IPS-15b (cell line): ENCODE data around the gene SEMA3C.

Experiments used
- H3K27me3 ChIP-seq: one replicate; pipeline ENCODE4 v1.6.1; 2013; ENCODE audit warnings: low read length; ENCODE audit not compliant: control insufficient read depth, insufficient read depth
- H3K36me3 ChIP-seq: one replicate; pipeline ENCODE4 v1.6.1; 2013; ENCODE audit warnings: low read length; ENCODE audit not compliant: control insufficient read depth, insufficient read depth
- H3K4me1 ChIP-seq: one replicate; pipeline ENCODE4 v1.6.1; 2013; ENCODE audit warnings: mild to moderate bottlenecking, low read length; ENCODE audit not compliant: control insufficient read depth, insufficient read depth
- H3K4me3 ChIP-seq: one replicate; pipeline ENCODE4 v1.5.1; 2013; ENCODE audit warnings: low read depth, low read length
- H3K9ac ChIP-seq: one replicate; pipeline ENCODE4 v1.6.1; 2013; ENCODE audit warnings: low read depth, mild to moderate bottlenecking, low read length
- H3K9me3 ChIP-seq: one replicate; pipeline ENCODE4 v1.6.1; 2013; ENCODE audit warnings: mild to moderate bottlenecking, low read length; ENCODE audit not compliant: control insufficient read depth, insufficient read depth

Gene SEMA3C

GRCh38 chr7:80804589-80804988, 114.3 kb downstream of the SEMA3C start:
- H3K36me3 ChIP-seq = no peaks in the 10 kb centered on the region
- H3K4me1 ChIP-seq = no peaks in the 10 kb centered on the region
- H3K9ac ChIP-seq = no peak overlapping the region
- no peaks in the 10 kb centered on the region for H3K27me3 ChIP-seq
- H3K4me3 ChIP-seq = no peak overlapping the region
- H3K9me3 ChIP-seq = no peaks in the 10 kb centered on the region

- H3K27me3 ChIP-seq = no peaks in the 10 kb centered on the region
- H3K9ac ChIP-seq = no peak overlapping the region
- no peaks in the 10 kb centered on the region for H3K4me1 ChIP-seq
- no peaks in the 10 kb centered on the region for H3K36me3 ChIP-seq
- no peaks in the 10 kb centered on the region for H3K9me3 ChIP-seq
- no peak overlapping the region for H3K4me3 ChIP-seq
Observed at GRCh38 chr7:80802527-80802926, 116.3 kb downstream of the SEMA3C start.

DNA sequence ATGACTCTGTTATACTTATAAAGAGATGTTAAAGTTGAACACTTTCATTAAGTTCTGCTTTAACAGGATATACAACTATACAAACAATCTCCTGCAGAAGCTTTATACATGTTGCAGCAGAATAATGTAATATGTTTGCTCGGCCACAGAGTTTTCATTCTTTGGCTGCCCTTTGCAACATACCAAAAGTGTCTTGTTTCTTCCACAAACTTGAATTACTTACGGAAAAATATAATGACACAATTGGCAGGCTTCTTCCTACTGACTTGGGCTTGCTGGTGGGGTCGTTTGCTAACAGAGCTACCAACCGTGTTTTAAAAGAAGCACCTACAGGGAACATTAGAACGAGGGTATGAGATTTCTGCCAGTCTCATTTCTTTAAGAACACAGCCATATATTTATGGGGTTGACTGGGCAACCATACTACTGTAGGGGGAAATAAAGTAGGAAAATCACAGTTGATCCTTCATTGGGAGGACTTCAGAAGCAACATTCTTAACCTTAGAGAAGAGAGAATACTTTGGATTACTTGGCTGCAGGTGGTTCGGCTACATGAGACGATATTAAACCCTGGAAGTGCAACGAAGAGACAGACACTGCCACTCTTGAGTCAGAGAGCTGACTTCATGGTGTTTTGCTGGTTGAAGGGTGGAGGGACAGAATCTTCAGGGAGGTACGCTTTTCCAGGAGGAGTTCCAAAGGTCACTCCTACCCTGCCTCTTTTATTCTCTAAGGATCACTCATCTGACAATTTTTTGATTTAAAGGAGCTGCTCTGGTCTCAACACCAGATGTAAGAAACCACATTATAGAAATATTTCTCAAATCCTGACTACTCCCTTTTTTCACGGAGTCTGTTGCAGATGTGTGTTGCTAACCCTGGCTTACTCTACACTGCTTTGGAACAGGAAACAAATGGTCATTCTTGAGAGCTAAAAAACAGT, 123.9 kb downstream of the SEMA3C start:
- no peaks in the 10 kb centered on the region for H3K36me3 ChIP-seq
- no peaks in the 10 kb centered on the region for H3K4me1 ChIP-seq
- H3K9ac ChIP-seq = no peak overlapping the region
- no peaks in the 10 kb centered on the region for H3K9me3 ChIP-seq
- no peak overlapping the region for H3K4me3 ChIP-seq
- H3K27me3 ChIP-seq = no peaks in the 10 kb centered on the region

DNA sequence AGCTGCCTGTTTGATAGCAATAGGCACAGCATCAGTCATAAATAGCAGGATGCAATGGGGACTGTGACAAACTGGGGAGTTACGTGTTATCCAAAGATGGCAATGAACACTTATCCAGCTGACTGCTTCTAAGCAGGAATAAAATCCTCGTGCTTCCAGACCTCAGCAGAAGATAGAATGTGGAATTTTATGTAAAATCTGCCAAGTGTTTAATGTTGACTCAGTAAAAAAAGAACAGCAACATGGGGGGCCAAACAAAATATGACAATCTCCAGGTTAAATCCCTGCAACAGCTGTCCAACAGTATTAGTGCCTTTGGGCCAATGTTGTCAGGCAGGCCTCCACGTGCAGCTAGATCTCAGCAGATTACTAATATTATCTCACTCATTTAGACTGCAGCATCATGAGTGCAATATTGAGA, 127.3 kb downstream of the SEMA3C start:
- H3K9ac ChIP-seq = no peak overlapping the region
- no peak overlapping the region for H3K4me3 ChIP-seq
- no peaks in the 10 kb centered on the region for H3K27me3 ChIP-seq
- no peaks in the 10 kb centered on the region for H3K9me3 ChIP-seq
- H3K36me3 ChIP-seq = no peaks in the 10 kb centered on the region
- no peaks in the 10 kb centered on the region for H3K4me1 ChIP-seq

DNA sequence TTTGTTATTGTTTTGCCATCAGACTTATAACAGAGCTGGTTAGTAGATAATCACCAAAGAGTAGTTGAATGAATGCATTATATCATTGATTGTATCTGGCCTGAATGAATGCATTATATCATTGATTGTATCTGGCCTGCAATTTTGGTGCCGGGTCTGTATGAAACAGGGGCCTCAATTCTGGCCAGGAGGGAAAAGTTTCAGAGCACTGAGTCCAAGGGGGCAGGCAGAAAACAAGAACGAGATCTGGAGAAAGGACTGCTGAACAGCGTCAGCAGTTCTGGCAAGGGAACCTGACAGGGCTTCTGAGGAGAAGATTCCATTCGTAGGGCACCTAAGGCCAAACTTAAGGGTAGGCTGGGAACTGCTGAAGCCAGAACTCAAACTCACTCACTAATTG, 128.0 kb downstream of the SEMA3C start:
- Histone ChIP-seq H3K4me1 (no peaks in the 10 kb centered on the region), H3K27me3 (no peaks in the 10 kb centered on the region), H3K9ac (no peak overlapping the region), H3K9me3 (no peaks in the 10 kb centered on the region), H3K4me3 (no peak overlapping the region), H3K36me3 (no peaks in the 10 kb centered on the region)

GRCh38 chr7:80787721-80788120, 131.1 kb downstream of the SEMA3C start:
- Histone ChIP-seq H3K4me3 (no peak overlapping the region), H3K36me3 (no peaks in the 10 kb centered on the region), H3K9me3 (no peaks in the 10 kb centered on the region), H3K4me1 (no peaks in the 10 kb centered on the region), H3K27me3 (no peaks in the 10 kb centered on the region), H3K9ac (no peak overlapping the region)

DNA sequence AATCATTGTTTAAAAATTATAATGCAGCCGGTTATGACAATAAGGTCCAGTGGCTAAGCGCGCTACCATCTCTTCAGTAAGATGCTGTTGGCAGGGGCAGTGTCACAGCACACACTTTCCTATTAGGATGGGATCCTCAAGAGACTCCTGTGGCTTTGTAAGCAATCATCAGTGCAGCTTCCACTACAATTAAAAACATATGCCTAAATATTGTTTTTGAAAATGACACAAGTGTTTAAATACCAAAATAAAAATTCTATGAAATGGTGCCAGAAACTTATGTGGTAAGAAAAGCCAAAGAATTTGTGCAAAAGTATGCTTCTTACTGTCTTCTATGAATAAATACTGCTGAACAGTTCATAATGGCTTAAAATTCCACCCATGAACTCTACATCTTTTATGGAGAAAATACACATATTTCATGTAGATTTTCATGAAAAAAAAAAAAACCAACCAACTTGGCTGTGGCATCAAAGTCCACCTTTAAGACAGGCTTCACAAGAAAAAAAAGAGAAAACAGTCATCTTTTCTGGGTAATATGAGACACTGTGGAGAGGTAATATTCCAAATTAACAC, 132.8 kb downstream of the SEMA3C start:
- Histone ChIP-seq H3K27me3 (no peaks in the 10 kb centered on the region), H3K4me3 (no peak overlapping the region), H3K9ac (no peak overlapping the region), H3K36me3 (no peaks in the 10 kb centered on the region), H3K9me3 (no peaks in the 10 kb centered on the region), H3K4me1 (peaks cover 2% of the 10 kb centered on the region)

GRCh38 chr7:80785276-80785675, 133.6 kb downstream of the SEMA3C start:
- no peaks in the 10 kb centered on the region for H3K36me3 ChIP-seq
- no peak overlapping the region for H3K4me3 ChIP-seq
- no peak overlapping the region for H3K9ac ChIP-seq
- H3K4me1 ChIP-seq = peaks cover 5% of the 10 kb centered on the region
- H3K9me3 ChIP-seq = no peaks in the 10 kb centered on the region
- H3K27me3 ChIP-seq = no peaks in the 10 kb centered on the region

GRCh38 chr7:80783678-80784327, 135.0 kb downstream of the SEMA3C start:
- Histone ChIP-seq H3K36me3 (no peaks in the 10 kb centered on the region), H3K4me1 (peaks cover 5% of the 10 kb centered on the region), H3K9me3 (no peaks in the 10 kb centered on the region), H3K9ac (no peak overlapping the region), H3K4me3 (no peak overlapping the region), H3K27me3 (no peaks in the 10 kb centered on the region)

- peaks cover 5% of the 10 kb centered on the region for H3K4me1 ChIP-seq
- no peak overlapping the region for H3K9ac ChIP-seq
- no peaks in the 10 kb centered on the region for H3K36me3 ChIP-seq
- no peaks in the 10 kb centered on the region for H3K9me3 ChIP-seq
- no peak overlapping the region for H3K4me3 ChIP-seq
- H3K27me3 ChIP-seq = no peaks in the 10 kb centered on the region
Observed at GRCh38 chr7:80783186-80783677, 135.6 kb downstream of the SEMA3C start.

DNA sequence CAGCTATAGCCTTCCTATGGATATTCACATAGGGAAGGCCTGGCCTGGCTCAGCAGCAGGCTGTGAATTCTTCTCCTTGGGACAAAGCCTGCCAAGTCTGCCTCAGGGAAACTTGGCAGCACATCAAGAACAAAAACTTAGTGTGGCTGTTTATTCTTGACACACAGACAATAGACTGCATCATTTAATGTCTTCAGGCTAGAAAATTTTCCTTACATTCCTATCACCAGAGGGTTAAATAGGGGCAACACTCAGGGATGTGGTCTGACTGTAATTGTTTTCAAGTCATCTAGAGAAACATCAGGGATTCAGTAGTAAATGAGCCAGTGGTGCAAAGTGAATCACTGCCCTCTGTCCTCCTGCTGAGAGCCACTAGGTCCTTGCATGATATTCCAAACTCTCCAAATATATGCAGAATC, 137.3 kb downstream of the SEMA3C start:
- H3K9ac ChIP-seq = no peak overlapping the region
- peaks cover 5% of the 10 kb centered on the region for H3K4me1 ChIP-seq

More for the DNA sequence above, 137.3 kb downstream of the SEMA3C start:
- Histone ChIP-seq H3K36me3 (no peaks in the 10 kb centered on the region), H3K9me3 (no peaks in the 10 kb centered on the region), H3K4me3 (no peak overlapping the region), H3K27me3 (no peaks in the 10 kb centered on the region)
